ENCODE measurements around the gene GRIK4. TPM values are rescaled to one million over a fixed set of nuclear protein-coding genes. Genes with fewer than 3 reads are reported as not detected.

The GRIK4 gene
- total and polyA plus RNA-seq, 2 donors (not counting 3 experiments of a cell fraction or from before 2014, with no cell fraction given), result 0.81 to 1.6 TPM

- POLR2A ChIA-PET, result no interaction called here
- DNase-seq (ENCODE audit: low read depth, low spot score) (no peak), FAIRE-seq (no peak)
- H3K36me3 ChIP-seq (ENCODE audit: control insufficient read depth in 2 of 2, extremely low read depth in 1 of 2, insufficient read depth in 2 of 2, low read length in 2 of 2), result no peaks in the 10 kb centered on the region
- H3K9ac ChIP-seq (replicated peaks; ENCODE audit: extremely low read depth, insufficient read depth, low read length), result no peak overlapping the region
- no peak overlapping the region for H3K27ac ChIP-seq (ENCODE audit: insufficient read depth, low read depth, low read length)
- no peaks in the 10 kb centered on the region for H4K20me1 ChIP-seq (replicated peaks; ENCODE audit: control insufficient read depth, extremely low read depth, insufficient read depth, low read length)
- peaks cover 10 to 14% of the 10 kb centered on the region in 2 experiments for H3K27me3 ChIP-seq (ENCODE audit: control insufficient read depth in 2 of 2, insufficient read depth in 2 of 2, low read length in 2 of 2)
- H3K9me3 ChIP-seq (replicated peaks; ENCODE audit: control insufficient read depth, insufficient read depth, low read length), result no peaks in the 10 kb centered on the region
- H3K4me1 ChIP-seq (ENCODE audit: control insufficient read depth, extremely low read depth, insufficient read depth, low read length), result no peaks in the 10 kb centered on the region
- no peak overlapping the region for H3K4me2 ChIP-seq (ENCODE audit: insufficient read depth, low read length)
- H2AFZ ChIP-seq (ENCODE audit: low read depth, low read length), result no peak overlapping the region
- intact Hi-C loops (cut with micrococcal nuclease) (no loop called here), dilution Hi-C loops (cut with MboI; ENCODE audit: extremely low pct_ligation_motif_present, low sequenced_read_pairs) (no loop called here)
- CTCF ChIA-PET, result interaction anchor here (0.8 kb wide), 1 partner anchor 13 kb away, joined by 4 read pairs; no protein-coding TSS in a partner anchor
- TF ChIP-seq POLR2AphosphoS5 (IDR thresholded peaks at IDR 0.05; ENCODE audit: insufficient read depth, low read depth, low read length) (no peak), CTCF (IDR thresholded peaks at IDR 0.05; ENCODE audit: extremely low read depth in 1 of 2, insufficient read depth in 1 of 2, low read depth in 1 of 2, low read length in 2 of 2) (no peak), MYC (IDR thresholded peaks at IDR 0.05; ENCODE audit: low read depth, low read length) (no peak), JUN (IDR thresholded peaks at IDR 0.05; ENCODE audit: borderline replicate concordance, insufficient read depth, insufficient read length, low read depth) (no peak), EZH2 (IDR thresholded peaks at IDR 0.05; ENCODE audit: borderline replicate concordance, low read depth, low read length, severe bottlenecking) (no peak), POLR2A (IDR thresholded peaks at IDR 0.05; ENCODE audit: low read depth, low read length) (no peak), FOS (IDR thresholded peaks at IDR 0.05; ENCODE audit: borderline replicate concordance, insufficient read depth, low read length) (no peak), GATA2 (IDR thresholded peaks at IDR 0.05; ENCODE audit: insufficient read depth, insufficient read length, low read depth, low read length) (no peak), MAX (IDR thresholded peaks at IDR 0.05; ENCODE audit: insufficient read depth, insufficient read length) (no peak)
- H3K4me3 ChIP-seq (replicated peaks in 1 of 3; ENCODE audit: insufficient read depth in 1 of 3, low read depth in 1 of 3, low read length in 3 of 3), result no peak overlapping the region
- no peaks in the 10 kb centered on the region for H3K9me1 ChIP-seq (replicated peaks; ENCODE audit: control insufficient read depth, extremely low read depth, insufficient read depth, low read length)
- no peaks in the 10 kb centered on the region for H3K79me2 ChIP-seq (ENCODE audit: control insufficient read depth, insufficient read depth, low read length)
- BruUV-seq (replicated peaks), result no TSS peak
Observed at GRCh38 chr11:120794748-120795147, 283.2 kb downstream of the GRIK4 start.
